Stimulated activated CD8-positive, alpha-beta memory T cell treated with anti-CD3 and anti-CD28 coated beads, Interleukin-4, amount 100 ng/mL, for 24 hours (primary cell): Measurements from ENCODE around the gene CD33.
A peak's percentile ranks its signal among the peaks of the same experiment; 100 is the strongest.

Experiments
- DNase-seq: peaks from one replicate; pipeline ENCODE4 v3.0.0-alpha.2; 2020; ENCODE audit warnings: low read depth

Gene CD33

DNA sequence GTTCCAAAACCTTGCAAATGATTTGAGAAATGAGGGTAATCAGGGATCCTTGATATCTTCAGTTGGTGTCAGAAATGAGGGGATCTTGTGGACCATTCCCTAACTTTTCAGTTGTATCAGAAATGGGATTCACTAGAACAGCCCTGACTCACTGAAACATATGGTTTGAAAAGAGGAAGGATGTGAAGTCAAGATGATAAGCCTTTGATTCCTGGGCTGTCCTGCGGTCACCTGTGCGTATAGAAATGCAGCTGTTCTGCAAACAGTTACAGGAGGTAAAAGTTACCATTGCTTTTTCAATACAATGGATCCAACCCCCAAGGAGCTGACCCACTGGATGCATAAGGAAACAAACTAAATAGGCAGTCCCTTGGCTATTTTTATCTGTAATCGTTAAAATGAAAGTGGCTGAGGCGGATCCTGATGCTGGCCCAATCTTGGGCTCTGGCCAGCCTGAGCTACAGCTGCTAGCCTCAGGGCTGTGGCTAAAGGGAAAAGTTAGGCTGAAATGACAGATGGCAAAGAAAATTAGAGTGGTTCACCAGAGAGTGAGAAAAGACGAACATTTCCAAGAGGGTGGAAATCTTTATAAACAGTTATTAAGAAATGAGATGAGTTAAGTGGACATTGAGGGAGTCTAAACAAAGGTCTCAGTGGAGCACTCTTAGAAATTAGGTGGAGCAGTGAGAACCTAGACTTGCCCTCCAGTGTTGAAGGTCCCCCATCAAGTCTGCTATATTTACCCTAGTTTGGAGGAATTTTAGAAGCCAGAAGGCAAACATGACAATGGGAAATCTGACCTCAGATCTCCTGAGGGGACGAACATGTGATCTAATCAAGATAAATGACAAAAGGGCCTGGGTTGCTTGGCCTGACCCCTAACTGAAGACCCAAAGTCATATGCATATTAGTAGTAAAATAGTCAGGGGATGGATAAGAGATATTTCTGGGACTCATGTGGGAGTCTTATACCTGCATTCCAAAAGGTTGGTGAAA is 33.6 kb downstream of the CD33 start:
- no peak for DNase-seq

DNA sequence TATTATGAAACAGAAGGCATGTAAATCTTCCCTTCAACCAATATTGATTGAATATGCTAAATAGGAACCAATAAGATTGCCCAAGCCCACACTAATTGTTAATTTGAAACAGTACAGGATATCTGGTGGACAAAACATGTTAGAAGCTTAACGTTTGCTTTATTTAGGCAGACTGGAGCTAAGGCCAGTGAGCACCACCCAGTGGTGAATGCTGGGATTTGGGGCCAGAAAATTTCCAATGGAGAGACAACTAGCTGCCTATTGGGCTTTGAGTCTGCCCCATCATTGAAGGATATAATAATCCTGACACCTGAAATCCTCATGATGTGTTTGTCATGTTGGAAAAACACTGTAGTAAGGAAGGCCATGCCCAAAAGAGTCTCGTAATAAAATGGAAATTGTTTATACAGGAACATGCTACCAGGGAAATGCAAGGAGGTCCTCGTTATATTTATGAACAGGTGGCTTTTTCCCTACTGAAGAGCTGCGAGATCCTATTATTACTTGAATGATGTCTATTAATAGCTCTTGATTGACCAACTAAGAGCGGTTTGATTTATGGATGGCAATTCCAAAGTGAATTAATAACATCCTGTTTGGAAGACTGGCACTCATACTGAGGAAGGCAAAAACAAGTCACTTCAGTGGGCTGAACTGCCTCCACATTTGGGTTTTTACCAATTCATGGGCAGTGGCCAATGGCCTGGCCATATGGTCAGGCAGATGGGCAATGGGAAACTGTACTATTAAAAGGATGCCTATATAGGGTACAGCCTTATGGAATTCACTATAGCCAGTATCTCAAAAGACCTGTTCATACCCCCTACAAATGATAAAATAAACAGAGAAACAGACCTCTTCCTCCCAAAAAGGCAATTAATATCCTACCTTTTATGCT is 34.7 kb downstream of the CD33 start:
- DNase-seq = peak; percentile 28

DNA sequence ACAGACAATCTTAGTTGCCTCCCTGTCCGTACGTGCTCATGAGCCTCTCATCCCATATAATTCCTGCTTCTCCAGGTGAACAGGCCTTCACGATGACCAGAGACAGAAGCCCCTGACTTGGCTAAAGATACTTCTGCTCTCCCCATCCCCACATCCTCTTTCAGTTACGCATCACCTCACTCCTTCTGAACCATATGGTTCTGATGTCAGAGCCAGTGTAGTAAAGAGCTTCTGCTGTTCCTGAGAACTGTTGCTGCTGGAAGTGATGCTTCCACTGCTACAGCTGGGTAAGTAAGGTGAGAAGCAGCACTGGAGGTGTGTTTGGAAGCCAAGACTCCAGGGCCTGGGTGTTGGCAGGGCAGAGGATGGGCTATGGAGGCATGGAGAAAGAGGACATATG is 38.9 kb downstream of the CD33 start:
- no peak for DNase-seq

DNA sequence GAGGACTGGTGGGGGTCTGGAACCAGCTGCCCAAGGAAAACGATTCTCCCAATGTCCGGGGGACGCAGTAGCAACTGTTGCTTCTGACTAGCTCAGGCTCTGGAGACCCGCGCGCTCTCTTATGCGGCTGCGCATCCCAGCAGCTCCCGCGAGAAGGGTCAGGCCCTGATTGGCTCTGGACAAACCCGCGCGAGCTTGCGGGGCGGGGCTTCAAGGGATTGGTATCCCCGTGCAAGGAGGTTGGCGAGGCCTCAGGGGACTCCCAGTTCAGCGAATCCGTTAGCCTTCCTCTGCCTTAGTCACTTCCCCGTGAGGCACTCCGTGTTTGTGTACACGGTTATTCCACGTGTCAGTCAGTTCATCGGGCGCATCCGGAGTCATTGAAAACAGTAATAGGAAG is 46.2 kb downstream of the CD33 start:
- no peak for DNase-seq

DNA sequence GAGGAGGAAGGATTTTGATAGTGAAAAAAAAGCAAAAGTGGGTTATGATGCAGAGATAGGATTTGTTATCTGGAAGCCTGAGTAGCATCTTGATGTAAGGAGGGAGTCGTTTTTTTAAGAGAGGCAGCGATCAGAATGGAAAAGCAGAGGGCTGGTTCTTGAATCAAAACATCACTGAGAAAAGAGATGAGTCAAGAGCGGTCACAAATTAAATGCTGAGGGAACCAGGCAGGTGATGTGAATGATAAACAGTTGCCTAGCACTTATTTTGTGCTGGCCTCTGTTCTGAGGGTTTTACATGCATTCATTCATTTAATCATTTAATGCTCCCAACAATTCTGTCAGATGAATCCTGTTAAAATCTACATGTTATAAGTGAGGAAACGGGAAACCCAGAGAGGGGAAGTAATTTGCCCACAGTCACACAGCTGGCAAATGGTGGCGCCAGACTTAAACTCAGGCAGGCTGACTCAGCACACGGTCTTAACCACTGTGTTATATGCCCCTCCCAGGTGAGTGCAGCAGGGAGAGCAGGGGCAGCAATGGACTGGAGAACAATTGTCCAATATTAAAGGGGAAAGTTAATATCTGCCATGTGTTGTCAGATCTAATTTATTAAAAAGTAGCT is 47.4 kb downstream of the CD33 start:
- DNase-seq = peak; percentile 11

DNA sequence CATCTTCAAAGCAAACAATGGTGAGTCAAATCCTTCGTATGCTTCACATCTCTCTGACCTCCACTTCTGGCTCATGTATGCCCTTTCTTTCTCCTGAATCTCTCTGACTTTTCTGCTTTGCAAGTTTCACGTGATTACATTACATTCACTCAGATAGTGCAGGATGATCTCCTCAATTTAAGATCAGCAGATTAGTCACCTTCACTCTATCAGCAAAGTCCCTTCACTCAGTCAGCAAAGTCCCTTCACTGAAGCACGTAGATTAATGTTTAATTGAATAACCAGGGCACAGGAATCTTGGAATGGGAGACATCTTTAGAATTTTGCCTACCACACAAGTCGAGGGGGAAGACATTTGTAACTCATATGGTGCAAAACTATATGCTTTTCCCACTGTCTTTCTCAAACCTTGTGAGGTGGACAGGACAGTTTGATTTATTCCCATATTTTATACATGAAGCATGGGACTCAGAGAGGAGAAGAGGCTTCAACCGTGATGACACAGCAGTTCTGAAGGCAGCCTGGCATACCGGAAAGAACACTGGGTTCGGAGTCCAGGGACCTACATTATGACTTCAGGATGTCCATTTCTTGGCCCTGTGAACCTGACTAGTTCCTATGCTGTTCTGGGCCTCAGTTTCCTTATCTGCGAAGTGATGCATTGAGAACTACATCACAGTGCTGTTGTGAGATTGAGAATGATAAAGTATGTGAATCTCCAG is 49.3 kb downstream of the CD33 start:
- no peak for DNase-seq

DNA sequence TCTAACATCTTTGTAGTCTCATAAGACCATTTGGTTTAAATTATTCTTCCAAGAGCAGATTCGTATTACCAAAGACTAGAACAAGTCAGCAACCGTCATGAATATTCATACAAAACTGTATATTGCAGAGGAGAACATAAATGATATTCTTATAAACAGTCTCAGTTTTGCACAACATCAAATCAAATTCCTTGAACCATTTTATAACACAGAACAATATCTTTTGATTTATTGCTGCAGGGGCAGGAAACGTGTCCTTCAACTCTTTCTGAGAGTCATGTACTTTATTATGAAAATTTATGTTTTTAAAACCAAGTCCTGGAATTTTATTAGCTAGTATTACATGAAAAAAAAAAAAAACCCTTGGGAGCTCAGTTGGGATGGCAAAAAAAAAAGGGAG is 52.2 kb downstream of the CD33 start:
- DNase-seq = no peak

DNA sequence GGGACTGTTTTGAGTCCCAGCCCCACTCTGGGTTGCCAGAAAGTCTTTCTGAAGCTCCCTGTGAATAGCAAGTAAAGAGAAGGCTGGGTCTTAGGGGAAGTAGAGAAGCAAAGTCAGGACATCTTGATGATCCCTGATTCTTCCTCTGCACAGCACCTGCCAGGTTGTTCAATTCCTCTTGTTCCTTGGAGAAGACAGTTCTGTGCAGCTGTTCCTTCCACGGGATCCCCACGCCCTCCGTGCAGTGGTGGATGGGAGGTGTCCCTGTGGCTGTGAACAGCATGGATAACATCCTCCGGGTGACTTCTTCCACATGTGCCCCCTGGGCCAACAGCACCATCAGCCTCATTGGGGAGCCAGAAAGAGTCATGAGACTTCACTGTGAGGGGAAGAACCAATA is 57.5 kb downstream of the CD33 start:
- no peak for DNase-seq

DNA sequence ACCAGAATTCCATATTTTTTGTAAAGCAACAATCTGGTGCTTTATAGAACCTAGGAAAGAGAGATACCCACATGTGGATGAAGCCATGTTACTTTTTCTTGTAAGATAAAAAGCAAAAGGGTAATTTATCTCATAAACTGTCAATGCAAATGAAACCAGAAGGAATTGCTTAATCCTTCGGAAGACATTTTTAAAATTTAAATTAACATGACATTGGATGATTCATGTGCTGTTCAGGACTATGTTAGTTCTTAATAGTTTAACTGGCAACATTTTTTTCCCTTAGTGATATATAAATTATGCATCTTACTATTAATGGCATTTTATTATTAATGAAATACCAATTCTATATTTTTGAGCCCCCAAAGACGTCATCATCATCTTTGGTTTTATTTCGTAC is 60.8 kb downstream of the CD33 start:
- no peak for DNase-seq
